Adrenal gland (tissue), 12 donors: ENCODE results near the gene CSNK1G1. TPM values are rescaled to one million over a fixed set of nuclear protein-coding genes. Genes with fewer than 3 reads are reported as not detected.

Experiments
- DNase-seq, 7 donors: peaks; one replicate each; pipeline ENCODE4 v3.0.0-alpha.2; 2019 to 2020
- H3K27ac ChIP-seq, 5 donors: fragments of 200-600 bp; sonication (generic) in 4 of 5; 1 replicate in 3 of 5; 2 replicates in 2 of 5; pipeline versions ENCODE4 v1.5.1 to v1.8.0; 2016 to 2020; ENCODE audit warnings: mild to moderate bottlenecking in 1 of 5
- H3K27me3 ChIP-seq: fragments of 200-600 bp; 2 replicates; pipeline ENCODE4 v1.8.0; 2021
- H3K36me3 ChIP-seq, 2 donors: fragments of 200-600 bp; replicated peaks in 1 of 2; 1 replicate in 1 of 2; 2 replicates in 1 of 2; pipeline versions ENCODE4 v1.5.1 to v1.8.0; 2018 to 2022
- H3K4me1 ChIP-seq, 2 donors: fragments of 200-600 bp; replicated peaks in 1 of 2; 1 replicate in 1 of 2; 2 replicates in 1 of 2; pipeline versions ENCODE4 v1.5.1 to v1.8.0; 2018 to 2021
- H3K4me3 ChIP-seq, 4 donors: fragments of 200-600 bp; sonication (generic) in 3 of 4; one replicate each; pipeline ENCODE4 v1.5.1; 2016 to 2018
- H3K9me3 ChIP-seq, 3 donors: fragments of 200-600 bp; sonication (generic) in 1 of 3; replicated peaks in 1 of 3; 1 replicate in 2 of 3; 2 replicates in 1 of 3; pipeline versions ENCODE4 v1.5.1 to v1.8.0; 2016 to 2021
- POLR2A ChIP-seq, 2 donors: fragments of 450-650 bp; IDR thresholded peaks; one replicate each; pipeline ENCODE4 v1.6.1; 2017; ENCODE audit warnings: antibody characterized with exemption in 2 of 2, mild to moderate bottlenecking in 2 of 2, moderate library complexity in 1 of 2
- WGBS, 4 donors: extraction: QIAGEN DNeasy Blood & Tissue Kit in 2 of 4; methylation state at CpG; one replicate each; pipeline versions ENCODE4 v1.1.5 to v1.1.7; 2013 to 2017; 5-methylcytosine and 5-hydroxymethylcytosine counted together
- intact Hi-C, 2 donors: fragments of 100-400 bp; cut with DNase I; formaldehyde crosslinking; loops; one replicate each; pipeline versions ENCODE4 v1.14.1 to v1.15.0; 2022 to 2023
- polyA plus RNA-seq, 3 donors: library from polyadenylated mRNA; stranded (reverse); fragments of 200-250 nt in 2 of 3; fragments of 350-450 nt in 1 of 3; fragmentation: Illumina TruSeq in 1 of 3; extraction: RNeasy Lipid Tissue Mini Kit (QIAGEN cat#74804) in 1 of 3; gene quantifications; one replicate each; pipeline ENCODE4 v1.2.3, GENCODE V29; 2013 to 2014
- total RNA-seq, 9 donors: library from RNA; depleted of rRNA in 4 of 9; stranded (reverse); fragments of >200 nt in 4 of 9; fragments of 120-200 nt in 1 of 9; fragmentation: NEBNext Ultra II Directional in 1 of 9; extraction: Animal tissue kit (Norgen Biotek cat#: 25700) in 1 of 9; gene quantifications; one replicate each; pipeline versions ENCODE4 v1.1.0 to v1.2.4, GENCODE V29; 2013 to 2023
- TF ChIP-seq, protein P1 (sequence below), 6 experiments: fragments of 450-650 bp in 4 of 6; fragments of 200-600 bp in 2 of 6; sonication (generic) in 1 of 6; IDR thresholded peaks; 1 replicate in 5 of 6; 2 replicates in 1 of 6; pipeline versions ENCODE4 v1.5.1 to v1.8.0; 2016 to 2021; ENCODE audit warnings: antibody characterized with exemption in 6 of 6, mild to moderate bottlenecking in 2 of 6, moderate library complexity in 1 of 6
- donor health status: healthy with polysubstance abuse.
- donor health status: Bipolar disorder and iron deficiency.
- donor health status: DM: yes; HTN: yes; CAD: no.
- donor health status: DM: no; HTN: no; CAD: no.
- donor health status: DM: no; HTN: no; CAD: no.
- donor health status: DM: yes; HTN: yes; CAD: no.

The CSNK1G1 gene
- total and polyA plus RNA-seq, 12 donors, result 1.2 to 31.6 (median 13.6) TPM

DNA sequence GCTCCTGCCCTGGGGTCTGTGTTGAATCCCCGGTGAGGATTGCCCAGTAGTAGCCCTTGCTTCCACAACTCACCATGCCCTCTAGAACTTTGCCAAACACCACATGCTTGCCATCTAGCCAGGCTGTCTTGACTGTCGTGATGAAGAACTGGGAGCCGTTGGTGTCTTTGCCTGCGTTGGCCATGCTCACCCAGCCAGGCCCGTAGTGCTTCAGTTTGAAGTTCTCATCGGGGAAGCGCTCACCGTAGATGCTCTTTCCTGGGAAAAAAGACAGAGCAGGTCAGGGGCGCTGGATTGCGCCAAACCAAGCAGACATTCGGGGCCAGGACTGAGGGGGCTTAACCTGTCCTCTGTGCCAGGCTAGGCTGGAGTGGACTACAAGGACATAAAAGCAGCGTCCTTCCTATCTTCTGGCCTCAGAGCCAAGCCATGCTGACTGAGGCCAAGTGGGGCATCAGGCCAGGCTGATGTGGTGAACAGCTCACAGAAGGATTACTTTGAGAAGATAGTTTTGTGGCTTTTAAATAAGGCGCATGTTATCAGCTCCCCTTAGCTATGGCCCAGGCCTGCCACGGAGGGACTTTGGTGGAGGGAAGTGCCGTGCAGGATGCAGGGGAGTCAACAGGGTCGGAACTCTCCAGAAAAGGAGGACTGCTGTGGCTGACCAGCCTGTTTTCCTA is 199.2 kb downstream of the CSNK1G1 start:
- TF ChIP-seq POLR2A (IDR thresholded peaks at IDR 0.05), result no peak
- TF ChIP-seq, protein P1, sequence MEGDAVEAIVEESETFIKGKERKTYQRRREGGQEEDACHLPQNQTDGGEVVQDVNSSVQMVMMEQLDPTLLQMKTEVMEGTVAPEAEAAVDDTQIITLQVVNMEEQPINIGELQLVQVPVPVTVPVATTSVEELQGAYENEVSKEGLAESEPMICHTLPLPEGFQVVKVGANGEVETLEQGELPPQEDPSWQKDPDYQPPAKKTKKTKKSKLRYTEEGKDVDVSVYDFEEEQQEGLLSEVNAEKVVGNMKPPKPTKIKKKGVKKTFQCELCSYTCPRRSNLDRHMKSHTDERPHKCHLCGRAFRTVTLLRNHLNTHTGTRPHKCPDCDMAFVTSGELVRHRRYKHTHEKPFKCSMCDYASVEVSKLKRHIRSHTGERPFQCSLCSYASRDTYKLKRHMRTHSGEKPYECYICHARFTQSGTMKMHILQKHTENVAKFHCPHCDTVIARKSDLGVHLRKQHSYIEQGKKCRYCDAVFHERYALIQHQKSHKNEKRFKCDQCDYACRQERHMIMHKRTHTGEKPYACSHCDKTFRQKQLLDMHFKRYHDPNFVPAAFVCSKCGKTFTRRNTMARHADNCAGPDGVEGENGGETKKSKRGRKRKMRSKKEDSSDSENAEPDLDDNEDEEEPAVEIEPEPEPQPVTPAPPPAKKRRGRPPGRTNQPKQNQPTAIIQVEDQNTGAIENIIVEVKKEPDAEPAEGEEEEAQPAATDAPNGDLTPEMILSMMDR (IDR thresholded peaks at IDR 0.05), result no peak
- peak in 2 of 7 donors; percentile 43 to 49 for DNase-seq
- Histone ChIP-seq H3K4me3 (no peak overlapping the region), H3K27me3 (no peaks in the 10 kb centered on the region), H3K36me3 (peaks cover 0 to 80% of the 10 kb centered on the region in 2 donors), H3K9me3 (no peaks in the 10 kb centered on the region), H3K4me1 (peaks cover 23 to 53% of the 10 kb centered on the region in 2 donors), H3K27ac (peak overlapping the region in 1 of 5 donors; percentile 7)
- 76 to 85% (median 80%) methylated on average over 16 of the region's 16 CpGs for WGBS, 4 donors
- intact Hi-C loops, result no loop called here

DNA sequence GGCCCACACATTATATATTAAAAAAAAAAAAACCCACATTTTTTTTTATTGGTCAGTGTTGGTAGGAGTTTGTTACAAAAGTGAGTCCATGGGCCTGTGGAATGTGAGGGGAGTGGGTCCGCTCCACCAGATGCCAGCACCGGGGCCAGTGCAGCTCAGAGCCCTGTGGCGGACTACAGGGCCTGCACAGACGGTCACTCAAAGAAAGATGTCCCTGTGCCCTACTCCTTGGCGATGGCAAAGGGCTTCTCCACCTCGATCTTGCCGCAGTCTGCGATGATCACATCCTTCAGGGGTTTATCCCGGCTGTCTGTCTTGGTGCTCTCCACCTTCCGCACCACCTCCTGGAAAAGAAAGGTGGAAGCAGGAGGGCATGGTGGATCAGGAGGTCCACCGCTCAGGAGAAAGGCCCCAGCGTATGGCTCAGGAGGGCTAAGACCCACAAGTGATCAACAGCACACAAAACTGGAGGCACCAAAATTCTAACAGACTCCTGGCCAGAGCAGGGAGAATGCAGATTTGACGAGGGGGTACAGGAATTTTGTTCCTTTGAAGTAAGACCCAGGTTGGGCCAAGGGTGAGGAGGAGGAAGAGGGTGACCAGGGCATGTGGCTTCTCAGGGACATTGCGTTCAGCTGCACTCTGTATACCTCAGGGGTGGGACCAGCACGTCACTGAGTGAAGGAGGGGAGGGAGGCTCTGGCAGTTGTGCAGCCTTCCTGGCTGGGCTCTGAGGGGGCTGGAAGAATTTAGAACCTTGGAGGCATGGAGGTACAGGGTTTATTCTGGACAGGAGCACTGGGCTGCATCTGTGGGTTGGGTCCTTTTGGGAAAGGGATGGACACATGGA is 199.9 kb downstream of the CSNK1G1 start:
- Histone ChIP-seq H3K27ac (peak overlapping the region in 1 of 5 donors; percentile 7), H3K4me1 (peaks cover 23 to 53% of the 10 kb centered on the region in 2 donors), H3K36me3 (peaks cover 0 to 72% of the 10 kb centered on the region in 2 donors), H3K9me3 (no peaks in the 10 kb centered on the region), H3K4me3 (no peak overlapping the region), H3K27me3 (no peaks in the 10 kb centered on the region)
- 84 to 91% (median 89%) methylated on average over 14 to 15 of the region's 15 CpGs for WGBS, 4 donors
- no peak for TF ChIP-seq POLR2A (IDR thresholded peaks at IDR 0.05)
- intact Hi-C loops, result no loop called here
- DNase-seq, result peak in 2 of 7 donors; percentile 13 to 56

DNA sequence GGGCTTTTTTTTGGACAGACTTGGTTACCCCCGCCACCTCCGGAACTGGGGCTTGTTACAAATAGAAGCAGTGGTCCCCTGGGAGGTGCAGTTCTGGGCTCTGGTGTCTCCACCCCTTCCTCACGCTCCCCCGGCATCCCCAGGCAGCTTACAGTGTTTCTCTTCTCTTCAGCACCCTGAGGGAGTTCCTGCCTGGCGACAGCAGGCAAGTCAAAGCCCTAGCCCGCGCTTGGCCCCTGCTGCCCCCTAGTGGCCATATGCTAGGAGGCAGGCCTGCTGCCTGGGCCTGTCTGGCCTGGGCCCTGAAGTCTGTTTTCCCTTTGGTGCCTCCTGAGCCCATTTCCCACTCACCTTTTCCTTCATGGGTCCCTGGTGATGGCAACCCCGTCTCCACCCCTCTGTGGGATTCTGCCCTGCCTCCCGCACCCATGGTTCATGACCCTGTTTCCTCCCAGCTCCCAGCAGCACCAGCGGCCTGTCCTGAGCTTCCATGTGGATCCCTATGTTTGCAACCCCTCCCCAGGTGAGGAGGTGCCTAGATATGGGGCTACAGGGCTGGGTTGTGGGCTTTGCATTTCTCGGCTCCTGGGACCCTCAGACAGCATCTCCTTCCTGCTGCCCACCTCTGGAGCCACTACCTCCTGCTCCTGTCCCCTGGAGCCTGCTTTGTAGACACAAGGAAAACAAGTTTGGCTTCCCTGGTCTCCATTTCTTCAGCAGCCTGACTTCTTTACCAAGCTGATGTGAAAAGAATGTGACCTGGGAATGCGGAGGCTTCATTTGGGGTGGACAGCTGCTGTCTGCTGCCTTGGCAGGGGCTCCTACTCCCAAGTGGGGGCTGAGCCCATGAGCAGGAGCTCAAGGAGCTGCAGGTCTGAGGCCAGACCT is 202.2 kb downstream of the CSNK1G1 start:
- Histone ChIP-seq H3K9me3 (no peaks in the 10 kb centered on the region), H3K36me3 (peaks cover 0 to 49% of the 10 kb centered on the region in 2 donors), H3K27me3 (no peaks in the 10 kb centered on the region), H3K27ac (peak overlapping the region in 2 of 5 donors; percentile 6 to 52), H3K4me3 (no peak overlapping the region), H3K4me1 (peaks cover 16 to 31% of the 10 kb centered on the region in 2 donors)
- DNase-seq, result peak; percentile 90 to 95 (median 92)
- intact Hi-C loops, result loop anchor here in 1 of 2 donors (5.0 kb wide), 1 partner anchor 51 kb away; no protein-coding TSS in a partner anchor
- no peak for TF ChIP-seq POLR2A (IDR thresholded peaks at IDR 0.05)
- TF ChIP-seq, protein P1 (IDR thresholded peaks at IDR 0.05), result peak; percentile 93 to 98 (median 97)
- 13 to 22% (median 18%) methylated on average over 9 to 12 of the region's 12 CpGs for WGBS, 4 donors

DNA sequence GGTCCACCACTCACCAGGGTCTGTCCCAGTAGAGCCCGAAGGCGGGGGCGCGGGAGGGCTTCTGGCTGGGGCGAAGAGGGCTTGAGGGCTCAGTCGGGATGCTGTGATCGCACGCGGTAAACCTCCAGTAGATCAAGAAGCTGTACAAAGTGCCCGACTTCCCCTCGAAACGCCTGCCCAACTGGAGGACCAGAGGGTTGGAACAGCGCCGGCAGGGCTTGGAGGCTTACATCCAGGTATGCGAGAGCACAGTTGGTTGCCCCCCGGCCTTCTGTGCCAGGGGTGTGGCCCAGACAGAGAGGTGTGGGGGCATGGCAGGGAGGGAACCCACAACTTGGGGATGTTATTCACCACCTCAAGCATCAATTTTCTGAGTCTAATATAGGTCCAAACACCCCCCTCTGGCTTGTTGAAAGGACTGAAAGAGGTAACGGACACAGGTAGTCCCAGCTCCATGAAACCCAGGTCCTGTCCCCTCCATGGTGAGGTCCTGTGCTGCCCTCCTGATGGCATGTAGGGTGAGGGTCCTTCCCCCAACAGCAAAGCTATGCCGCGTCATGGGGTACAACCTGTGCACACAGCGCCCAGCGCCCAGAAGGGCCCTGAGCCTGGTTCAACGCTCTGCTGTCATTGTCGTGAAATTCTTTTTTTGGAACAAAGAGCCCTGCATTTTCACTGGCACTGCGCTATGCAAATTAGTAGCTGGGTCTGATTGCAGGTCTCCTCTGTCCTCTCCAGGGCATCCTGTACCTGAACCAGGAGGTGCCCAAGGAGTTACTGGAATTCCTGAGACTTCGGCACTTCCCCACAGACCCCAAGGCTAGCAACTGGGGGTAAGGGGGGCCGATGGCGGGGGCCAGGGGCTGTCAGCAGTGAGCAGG is 203.2 kb downstream of the CSNK1G1 start:
- intact Hi-C loops, result loop anchor here in 1 of 2 donors (5.0 kb wide), 1 partner anchor 50 kb away; no protein-coding TSS in a partner anchor
- Histone ChIP-seq H3K27me3 (no peaks in the 10 kb centered on the region), H3K27ac (no peak overlapping the region), H3K36me3 (peaks cover 0 to 39% of the 10 kb centered on the region in 2 donors), H3K4me3 (peak overlapping the region in 1 of 4 donors; percentile 61), H3K4me1 (peaks cover 16 to 23% of the 10 kb centered on the region in 2 donors), H3K9me3 (no peaks in the 10 kb centered on the region)
- DNase-seq, result peak in 2 of 7 donors; percentile 42 to 62
- TF ChIP-seq, protein P1 (IDR thresholded peaks at IDR 0.05), result no peak
- no peak for TF ChIP-seq POLR2A (IDR thresholded peaks at IDR 0.05)
- WGBS, 4 donors, result 19 to 54% (median 38%) methylated on average over 13 to 27 of the region's 27 CpGs
